Esophagus muscularis mucosa (tissue), 3 donors: ENCODE results near the gene CD14.

Source experiments
- POLR2A ChIP-seq: fragments of 450-650 bp; IDR thresholded peaks from one replicate; pipeline ENCODE4 v1.6.1; 2017; ENCODE audit warnings: antibody characterized with exemption, moderate library complexity, mild to moderate bottlenecking, low read depth
- POLR2AphosphoS5 ChIP-seq, 2 donors: sonication (generic); formaldehyde crosslinking; IDR thresholded peaks; one replicate each; pipeline ENCODE4 v1.6.1; 2017; ENCODE audit warnings: antibody characterized with exemption in 2 of 2
- TF ChIP-seq, protein P1 (sequence below), 3 experiments: fragments of 200-600 bp in 2 of 3; fragments of 450-650 bp in 1 of 3; sonication (generic) in 2 of 3; IDR thresholded peaks; one replicate each; pipeline ENCODE4 v1.5.1; 2017 to 2019; ENCODE audit warnings: antibody characterized with exemption in 3 of 3, mild to moderate bottlenecking in 2 of 3, moderate library complexity in 1 of 3

DNA sequence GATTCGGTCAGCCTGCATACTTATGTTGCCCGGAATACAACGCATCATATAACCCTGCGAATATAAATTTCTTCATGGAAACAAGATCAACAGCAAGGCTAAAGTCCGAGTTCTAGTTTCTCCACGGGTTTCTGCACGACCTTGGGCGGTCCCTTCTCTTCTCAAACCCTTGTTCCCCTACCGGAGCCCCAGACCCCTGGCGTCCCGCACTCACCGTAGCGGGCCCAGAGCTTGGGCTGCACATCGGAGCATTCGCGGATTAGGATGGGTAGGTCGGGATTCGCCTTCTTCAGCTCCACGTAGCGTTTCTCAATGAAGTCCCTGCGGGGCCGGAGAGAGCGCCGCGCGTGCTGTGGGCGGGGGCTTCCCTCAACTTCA lies 14.1 kb upstream of the CD14 start:
- TF ChIP-seq, protein P1, sequence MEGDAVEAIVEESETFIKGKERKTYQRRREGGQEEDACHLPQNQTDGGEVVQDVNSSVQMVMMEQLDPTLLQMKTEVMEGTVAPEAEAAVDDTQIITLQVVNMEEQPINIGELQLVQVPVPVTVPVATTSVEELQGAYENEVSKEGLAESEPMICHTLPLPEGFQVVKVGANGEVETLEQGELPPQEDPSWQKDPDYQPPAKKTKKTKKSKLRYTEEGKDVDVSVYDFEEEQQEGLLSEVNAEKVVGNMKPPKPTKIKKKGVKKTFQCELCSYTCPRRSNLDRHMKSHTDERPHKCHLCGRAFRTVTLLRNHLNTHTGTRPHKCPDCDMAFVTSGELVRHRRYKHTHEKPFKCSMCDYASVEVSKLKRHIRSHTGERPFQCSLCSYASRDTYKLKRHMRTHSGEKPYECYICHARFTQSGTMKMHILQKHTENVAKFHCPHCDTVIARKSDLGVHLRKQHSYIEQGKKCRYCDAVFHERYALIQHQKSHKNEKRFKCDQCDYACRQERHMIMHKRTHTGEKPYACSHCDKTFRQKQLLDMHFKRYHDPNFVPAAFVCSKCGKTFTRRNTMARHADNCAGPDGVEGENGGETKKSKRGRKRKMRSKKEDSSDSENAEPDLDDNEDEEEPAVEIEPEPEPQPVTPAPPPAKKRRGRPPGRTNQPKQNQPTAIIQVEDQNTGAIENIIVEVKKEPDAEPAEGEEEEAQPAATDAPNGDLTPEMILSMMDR (IDR thresholded peaks at IDR 0.05) = no peak
- TF ChIP-seq POLR2A (no peak), POLR2AphosphoS5 (IDR thresholded peaks at IDR 0.05) (no peak)
